Activated gamma-delta T cell (primary cell): ENCODE measurements around the gene ATG2B.

Source experiments
- DNase-seq: peaks from one replicate; lab custom pipeline; 2025; lab: John Stamatoyannopoulos, UW
- total RNA-seq, 2 donors: gene quantifications; one replicate each; lab custom pipeline; 2026; lab: John Stamatoyannopoulos, UW

Gene ATG2B, protein sequence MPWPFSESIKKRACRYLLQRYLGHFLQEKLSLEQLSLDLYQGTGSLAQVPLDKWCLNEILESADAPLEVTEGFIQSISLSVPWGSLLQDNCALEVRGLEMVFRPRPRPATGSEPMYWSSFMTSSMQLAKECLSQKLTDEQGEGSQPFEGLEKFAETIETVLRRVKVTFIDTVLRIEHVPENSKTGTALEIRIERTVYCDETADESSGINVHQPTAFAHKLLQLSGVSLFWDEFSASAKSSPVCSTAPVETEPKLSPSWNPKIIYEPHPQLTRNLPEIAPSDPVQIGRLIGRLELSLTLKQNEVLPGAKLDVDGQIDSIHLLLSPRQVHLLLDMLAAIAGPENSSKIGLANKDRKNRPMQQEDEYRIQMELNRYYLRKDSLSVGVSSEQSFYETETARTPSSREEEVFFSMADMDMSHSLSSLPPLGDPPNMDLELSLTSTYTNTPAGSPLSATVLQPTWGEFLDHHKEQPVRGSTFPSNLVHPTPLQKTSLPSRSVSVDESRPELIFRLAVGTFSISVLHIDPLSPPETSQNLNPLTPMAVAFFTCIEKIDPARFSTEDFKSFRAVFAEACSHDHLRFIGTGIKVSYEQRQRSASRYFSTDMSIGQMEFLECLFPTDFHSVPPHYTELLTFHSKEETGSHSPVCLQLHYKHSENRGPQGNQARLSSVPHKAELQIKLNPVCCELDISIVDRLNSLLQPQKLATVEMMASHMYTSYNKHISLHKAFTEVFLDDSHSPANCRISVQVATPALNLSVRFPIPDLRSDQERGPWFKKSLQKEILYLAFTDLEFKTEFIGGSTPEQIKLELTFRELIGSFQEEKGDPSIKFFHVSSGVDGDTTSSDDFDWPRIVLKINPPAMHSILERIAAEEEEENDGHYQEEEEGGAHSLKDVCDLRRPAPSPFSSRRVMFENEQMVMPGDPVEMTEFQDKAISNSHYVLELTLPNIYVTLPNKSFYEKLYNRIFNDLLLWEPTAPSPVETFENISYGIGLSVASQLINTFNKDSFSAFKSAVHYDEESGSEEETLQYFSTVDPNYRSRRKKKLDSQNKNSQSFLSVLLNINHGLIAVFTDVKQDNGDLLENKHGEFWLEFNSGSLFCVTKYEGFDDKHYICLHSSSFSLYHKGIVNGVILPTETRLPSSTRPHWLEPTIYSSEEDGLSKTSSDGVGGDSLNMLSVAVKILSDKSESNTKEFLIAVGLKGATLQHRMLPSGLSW (N-terminal part only)
- 140 to 147 reads per million in 2 donors for total RNA-seq

- DNase-seq: peak; percentile 97
Measured at GRCh38 chr14:96362965-96363750, at the start of gene ATG2B, which contains the start of gene GSKIP. Gene ATG2B, minus strand, starts transcription at chr14:96363341. Its CDS starts 365 bp downstream, at chr14:96362976. Gene GSKIP, plus strand, starts transcription at chr14:96363526. Its CDS starts 18,722 bp downstream, at chr14:96382248.

- DNase-seq: no peak
Measured at GRCh38 chr14:96410119-96410518, 47.0 kb upstream of the ATG2B start.

DNA sequence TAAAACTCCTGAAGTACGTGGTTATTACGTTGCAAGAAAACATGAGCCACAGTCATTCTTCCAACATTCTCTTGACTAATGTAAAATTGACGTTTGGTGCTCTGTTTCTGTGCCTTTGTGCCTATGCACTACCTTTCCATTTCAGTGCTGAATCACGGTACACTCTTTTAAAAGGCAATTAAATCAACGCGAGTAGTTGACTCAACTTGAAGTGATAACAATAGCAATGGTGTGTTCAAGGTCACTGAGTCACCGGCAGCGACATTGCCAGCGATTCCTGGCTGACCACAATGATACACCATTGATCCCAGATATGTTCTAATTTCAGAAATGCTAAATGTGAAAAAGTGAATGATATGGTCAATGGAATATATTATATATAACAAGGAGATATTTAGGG, 46.6 kb upstream of the ATG2B start:
- no peak for DNase-seq

GRCh38 chr14:96408608-96409007, 45.5 kb upstream of the ATG2B start:
- no peak for DNase-seq

DNA sequence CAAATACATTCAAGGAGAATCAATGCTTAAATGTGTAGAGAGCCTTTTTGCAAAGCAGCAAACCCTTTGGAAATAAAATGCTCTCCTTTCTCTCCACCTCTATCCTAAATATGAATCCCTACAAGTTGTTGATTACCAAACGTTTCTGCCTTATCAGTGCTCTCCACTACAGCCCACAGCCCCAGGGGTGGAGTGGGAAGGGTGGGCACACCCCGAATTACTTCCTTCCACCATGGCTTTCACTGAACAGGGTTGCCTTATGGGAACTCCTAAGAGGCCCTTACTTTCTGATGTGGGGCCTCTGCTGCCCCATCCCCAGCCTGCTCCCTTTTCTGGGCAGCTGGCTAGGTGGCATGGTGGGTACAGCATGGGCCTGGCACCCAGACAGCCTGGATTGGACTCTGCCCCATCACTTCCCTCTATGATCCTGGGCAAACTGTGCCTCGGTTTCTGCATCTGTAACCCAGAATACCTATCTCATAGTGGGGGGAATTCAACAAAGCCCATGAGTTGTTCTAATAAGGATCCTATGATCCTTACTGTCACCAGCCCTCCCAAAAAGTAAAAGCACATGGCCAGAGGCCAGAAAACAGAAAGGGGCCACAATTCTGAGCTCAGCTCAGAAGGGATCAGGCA, 44.9 kb upstream of the ATG2B start:
- DNase-seq: no peak

- no peak for DNase-seq
Measured at GRCh38 chr14:96405677-96406076, 42.5 kb upstream of the ATG2B start.

GRCh38 chr14:96403409-96403808, 40.3 kb upstream of the ATG2B start:
- no peak for DNase-seq

GRCh38 chr14:96400495-96400894, 37.4 kb upstream of the ATG2B start:
- no peak for DNase-seq

DNA sequence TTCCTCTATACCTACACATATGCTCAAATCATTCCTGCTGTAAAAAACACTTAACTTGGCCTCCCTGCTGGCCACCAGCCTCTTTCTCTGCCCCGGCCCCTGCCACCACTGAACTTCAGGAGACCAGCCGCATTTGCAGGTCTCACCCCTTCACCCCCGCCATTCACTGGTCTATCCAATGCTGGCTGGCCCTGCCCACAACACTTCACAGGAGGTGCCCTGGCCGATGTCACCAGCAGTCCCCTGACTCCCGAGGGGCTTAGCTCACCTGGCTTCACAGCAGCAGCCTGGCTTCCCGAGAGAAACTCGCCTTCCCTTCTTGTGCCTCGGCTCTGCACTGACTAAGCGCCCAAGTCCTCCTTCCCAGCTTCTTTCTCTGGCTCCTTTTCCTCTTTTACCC, 36.3 kb upstream of the ATG2B start:
- DNase-seq: no peak

DNA sequence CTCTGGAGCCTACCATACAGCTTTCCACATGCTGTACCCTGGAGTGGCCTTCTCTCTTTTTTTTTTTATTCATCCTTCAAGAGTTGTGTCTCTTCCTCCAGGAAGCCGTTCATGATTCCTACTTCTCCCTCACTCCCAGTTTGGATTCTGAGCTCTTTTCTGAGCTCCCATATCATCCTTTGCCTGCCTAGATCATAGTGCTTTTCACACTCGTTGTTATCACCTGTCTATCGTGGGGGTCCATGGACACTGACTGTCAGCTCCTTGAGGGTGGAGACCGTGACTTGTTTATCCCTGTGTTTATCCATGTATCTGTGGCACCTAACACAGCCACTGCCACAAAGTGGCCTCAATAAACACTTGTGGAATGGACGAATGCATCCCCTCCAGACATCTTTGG, 35.8 kb upstream of the ATG2B start:
- no peak for DNase-seq

GRCh38 chr14:96398432-96398831, 35.3 kb upstream of the ATG2B start:
- DNase-seq: no peak

DNA sequence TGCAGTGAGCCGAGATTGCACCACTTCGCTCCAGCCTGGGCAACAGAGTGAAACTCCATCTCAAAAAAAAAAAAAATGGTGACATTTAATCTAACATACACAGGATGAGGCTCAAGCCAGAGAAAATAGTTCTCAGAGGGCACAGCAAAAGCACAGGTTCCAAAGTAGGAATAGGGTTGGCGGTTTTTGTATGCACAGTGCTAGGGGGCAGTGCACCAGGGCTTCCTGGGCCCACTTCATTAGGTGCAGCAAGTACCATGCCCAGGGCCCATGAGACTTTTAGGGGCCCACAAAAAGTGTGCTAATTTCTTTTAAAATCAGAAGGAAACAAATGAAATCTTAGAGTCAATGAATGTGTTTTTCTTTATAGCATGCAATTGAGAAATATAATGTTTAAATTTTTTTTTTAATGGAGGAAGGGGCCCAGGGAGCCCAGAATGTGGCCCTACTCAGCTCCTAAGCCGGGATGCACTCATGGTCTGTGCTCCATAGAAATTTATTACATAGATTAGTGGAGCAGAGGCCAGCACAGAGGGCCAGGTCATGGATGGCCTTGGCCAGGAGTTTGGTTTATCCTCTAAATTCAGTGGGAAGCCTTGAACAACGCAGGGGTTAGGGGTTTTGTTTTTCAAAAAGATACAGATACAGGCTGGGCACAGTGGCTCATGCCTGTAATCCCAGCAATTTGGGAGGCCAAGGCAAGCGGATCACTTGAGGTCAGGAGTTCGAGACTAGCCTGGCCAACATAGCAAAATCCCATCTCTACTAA, 31.1 kb upstream of the ATG2B start:
- no peak for DNase-seq

GRCh38 chr14:96393071-96393691, 30.0 kb upstream of the ATG2B start:
- no peak for DNase-seq

GRCh38 chr14:96391293-96392118, 28.4 kb upstream of the ATG2B start:
- DNase-seq: peak; percentile 99

GRCh38 chr14:96390965-96391292, 27.8 kb upstream of the ATG2B start:
- DNase-seq: no peak

DNA sequence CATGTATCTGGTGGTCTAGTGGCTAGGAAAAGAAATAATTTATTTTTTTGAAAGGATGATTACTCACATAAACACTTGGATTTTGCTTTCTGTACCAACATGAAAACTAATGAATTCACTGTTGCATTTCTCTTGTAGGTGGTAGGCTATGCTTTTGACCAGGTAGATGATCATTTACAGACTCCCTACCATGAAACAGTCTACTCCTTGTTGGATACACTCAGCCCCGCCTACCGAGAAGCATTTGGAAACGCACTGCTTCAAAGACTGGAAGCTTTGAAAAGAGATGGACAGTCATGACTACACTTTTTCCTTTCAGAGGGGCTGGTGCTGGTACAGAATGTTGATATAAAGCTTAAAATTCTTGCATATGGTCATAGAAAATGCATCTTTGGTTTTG, 22.2 kb upstream of the ATG2B start:
- DNase-seq: no peak

GRCh38 chr14:96384740-96385139, 21.6 kb upstream of the ATG2B start:
- DNase-seq: no peak

DNA sequence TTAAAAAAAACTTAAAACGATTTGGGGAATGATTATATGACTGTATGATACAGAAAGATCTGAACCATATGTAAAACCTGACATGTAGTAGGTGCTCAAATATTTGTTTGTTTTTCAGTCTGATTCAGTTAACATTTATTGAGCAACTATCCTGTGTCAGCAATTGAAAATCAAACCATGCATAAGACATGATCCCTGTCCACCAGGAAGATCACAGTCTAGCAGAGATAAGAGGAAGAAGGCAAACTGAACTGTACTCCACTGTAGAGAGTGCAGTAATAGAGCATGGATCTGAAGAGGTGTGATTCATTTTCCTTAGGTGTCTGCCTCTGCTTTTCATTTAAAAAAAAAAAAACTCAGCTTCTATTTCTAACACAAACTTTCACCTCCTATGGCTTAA, 20.9 kb upstream of the ATG2B start:
- DNase-seq: no peak

GRCh38 chr14:96383445-96383844, 20.3 kb upstream of the ATG2B start:
- DNase-seq: no peak
